Neural cell (in vitro differentiated cells): ENCODE measurements around the gene APOF.

Experiments
- CTCF ChIP-seq: fragments of 450-650 bp; IDR thresholded peaks from 2 replicates; pipeline ENCODE4 v1.5.1; 2014; ENCODE audit warnings: antibody characterized with exemption, mild to moderate bottlenecking, moderate library complexity; ENCODE audit not compliant: poor library complexity, severe bottlenecking
- EP300 ChIP-seq: fragments of 450-650 bp; conservative IDR thresholded peaks from 2 replicates; pipeline ENCODE4 v1.6.1; 2014; ENCODE audit warnings: antibody characterized with exemption, mild to moderate bottlenecking, moderate library complexity; ENCODE audit not compliant: poor library complexity, severe bottlenecking
- EZH2 ChIP-seq: fragments of 200-600, 300-800 bp; shearing (Covaris generic), sonication (generic); IDR thresholded peaks from 2 replicates; pipeline ENCODE4 v1.6.1; 2014; ENCODE audit warnings: antibody characterized with exemption, low read length, borderline replicate concordance, mild to moderate bottlenecking; ENCODE audit not compliant: insufficient read depth, poor library complexity, severe bottlenecking
- MXI1 ChIP-seq: fragments of 450-650 bp; conservative IDR thresholded peaks from 2 replicates; pipeline ENCODE4 v1.6.1; 2014; ENCODE audit warnings: antibody characterized with exemption, mild to moderate bottlenecking; ENCODE audit not compliant: poor library complexity, severe bottlenecking
- POLR2AphosphoS5 ChIP-seq: IDR thresholded peaks from 2 replicates; pipeline ENCODE4 v1.6.1; 2012
- RAD21 ChIP-seq: fragments of 450-650 bp; conservative IDR thresholded peaks from 2 replicates; pipeline ENCODE4 v1.6.1; 2014; ENCODE audit warnings: antibody characterized with exemption, mild to moderate bottlenecking, moderate library complexity
- SMC3 ChIP-seq: fragments of 450-650 bp; conservative IDR thresholded peaks from 2 replicates; pipeline ENCODE4 v1.6.1; 2014; ENCODE audit warnings: antibody characterized with exemption, mild to moderate bottlenecking, moderate library complexity; ENCODE audit not compliant: poor library complexity
- TAF1 ChIP-seq: IDR thresholded peaks from 2 replicates; pipeline ENCODE4 v1.6.1; 2012; ENCODE audit warnings: low read depth
- TF ChIP-seq, protein P1 (sequence below): IDR thresholded peaks from 2 replicates; pipeline ENCODE4 v1.6.1; 2012; ENCODE audit warnings: borderline replicate concordance

GRCh38 chr12:56332512-56333196, 30.0 kb downstream of the APOF start:
- TF ChIP-seq SMC3: no peak
- TF ChIP-seq, protein P1, sequence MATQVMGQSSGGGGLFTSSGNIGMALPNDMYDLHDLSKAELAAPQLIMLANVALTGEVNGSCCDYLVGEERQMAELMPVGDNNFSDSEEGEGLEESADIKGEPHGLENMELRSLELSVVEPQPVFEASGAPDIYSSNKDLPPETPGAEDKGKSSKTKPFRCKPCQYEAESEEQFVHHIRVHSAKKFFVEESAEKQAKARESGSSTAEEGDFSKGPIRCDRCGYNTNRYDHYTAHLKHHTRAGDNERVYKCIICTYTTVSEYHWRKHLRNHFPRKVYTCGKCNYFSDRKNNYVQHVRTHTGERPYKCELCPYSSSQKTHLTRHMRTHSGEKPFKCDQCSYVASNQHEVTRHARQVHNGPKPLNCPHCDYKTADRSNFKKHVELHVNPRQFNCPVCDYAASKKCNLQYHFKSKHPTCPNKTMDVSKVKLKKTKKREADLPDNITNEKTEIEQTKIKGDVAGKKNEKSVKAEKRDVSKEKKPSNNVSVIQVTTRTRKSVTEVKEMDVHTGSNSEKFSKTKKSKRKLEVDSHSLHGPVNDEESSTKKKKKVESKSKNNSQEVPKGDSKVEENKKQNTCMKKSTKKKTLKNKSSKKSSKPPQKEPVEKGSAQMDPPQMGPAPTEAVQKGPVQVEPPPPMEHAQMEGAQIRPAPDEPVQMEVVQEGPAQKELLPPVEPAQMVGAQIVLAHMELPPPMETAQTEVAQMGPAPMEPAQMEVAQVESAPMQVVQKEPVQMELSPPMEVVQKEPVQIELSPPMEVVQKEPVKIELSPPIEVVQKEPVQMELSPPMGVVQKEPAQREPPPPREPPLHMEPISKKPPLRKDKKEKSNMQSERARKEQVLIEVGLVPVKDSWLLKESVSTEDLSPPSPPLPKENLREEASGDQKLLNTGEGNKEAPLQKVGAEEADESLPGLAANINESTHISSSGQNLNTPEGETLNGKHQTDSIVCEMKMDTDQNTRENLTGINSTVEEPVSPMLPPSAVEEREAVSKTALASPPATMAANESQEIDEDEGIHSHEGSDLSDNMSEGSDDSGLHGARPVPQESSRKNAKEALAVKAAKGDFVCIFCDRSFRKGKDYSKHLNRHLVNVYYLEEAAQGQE: no peak
- no peak for TF ChIP-seq TAF1
- no peak for TF ChIP-seq CTCF
- no peak for TF ChIP-seq EP300
- no peak for TF ChIP-seq EZH2
- TF ChIP-seq POLR2AphosphoS5: no peak
- no peak for TF ChIP-seq MXI1
- no peak for TF ChIP-seq RAD21
